Measurements from ENCODE around the gene VPS9D1. TPM values are rescaled to one million over a fixed set of nuclear protein-coding genes. Genes with fewer than 3 reads are reported as not detected.

VPS9D1 gene
- total and polyA plus RNA-seq, 7 donors, result 3.8 to 19.2 (median 5.3) TPM

GRCh38 chr16:89738538-89739317 is 18.0 kb upstream of the VPS9D1 start:
- no peaks in the 10 kb centered on the region for H3K9me3 ChIP-seq
- WGBS, 2 donors, result 80 to 87% methylated on average over 20 of the region's 20 CpGs
- no peaks in the 10 kb centered on the region for H3K27me3 ChIP-seq
- H3K4me1 ChIP-seq, result no peaks in the 10 kb centered on the region
- no peak overlapping the region for H3K27ac ChIP-seq
- DNase-seq, result no peak
- H3K4me3 ChIP-seq, result no peak overlapping the region
- TF ChIP-seq POLR2A (IDR thresholded peaks at IDR 0.05), result no peak
- TF ChIP-seq, protein P1, sequence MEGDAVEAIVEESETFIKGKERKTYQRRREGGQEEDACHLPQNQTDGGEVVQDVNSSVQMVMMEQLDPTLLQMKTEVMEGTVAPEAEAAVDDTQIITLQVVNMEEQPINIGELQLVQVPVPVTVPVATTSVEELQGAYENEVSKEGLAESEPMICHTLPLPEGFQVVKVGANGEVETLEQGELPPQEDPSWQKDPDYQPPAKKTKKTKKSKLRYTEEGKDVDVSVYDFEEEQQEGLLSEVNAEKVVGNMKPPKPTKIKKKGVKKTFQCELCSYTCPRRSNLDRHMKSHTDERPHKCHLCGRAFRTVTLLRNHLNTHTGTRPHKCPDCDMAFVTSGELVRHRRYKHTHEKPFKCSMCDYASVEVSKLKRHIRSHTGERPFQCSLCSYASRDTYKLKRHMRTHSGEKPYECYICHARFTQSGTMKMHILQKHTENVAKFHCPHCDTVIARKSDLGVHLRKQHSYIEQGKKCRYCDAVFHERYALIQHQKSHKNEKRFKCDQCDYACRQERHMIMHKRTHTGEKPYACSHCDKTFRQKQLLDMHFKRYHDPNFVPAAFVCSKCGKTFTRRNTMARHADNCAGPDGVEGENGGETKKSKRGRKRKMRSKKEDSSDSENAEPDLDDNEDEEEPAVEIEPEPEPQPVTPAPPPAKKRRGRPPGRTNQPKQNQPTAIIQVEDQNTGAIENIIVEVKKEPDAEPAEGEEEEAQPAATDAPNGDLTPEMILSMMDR (IDR thresholded peaks at IDR 0.05), result no peak
- no peak for TF ChIP-seq POLR2AphosphoS5 (IDR thresholded peaks at IDR 0.05)
- no peak for TF ChIP-seq EP300 (IDR thresholded peaks at IDR 0.05)
- intact Hi-C loops (cut with DNase I), result no loop called here
- H3K36me3 ChIP-seq, result peaks cover 28 to 68% (median 56%) of the 10 kb centered on the region in 4 donors

GRCh38 chr16:89738072-89738377 is 17.3 kb upstream of the VPS9D1 start:
- no peak overlapping the region for H3K27ac ChIP-seq
- no peaks in the 10 kb centered on the region for H3K4me1 ChIP-seq
- H3K27me3 ChIP-seq, result no peaks in the 10 kb centered on the region
- WGBS, 2 donors, result 92 to 93% methylated on average over 14 of the region's 14 CpGs
- H3K36me3 ChIP-seq, result peaks cover 35 to 75% (median 63%) of the 10 kb centered on the region in 4 donors
- no peaks in the 10 kb centered on the region for H3K9me3 ChIP-seq
- no peak for DNase-seq
- intact Hi-C loops (cut with DNase I), result no loop called here
- no peak overlapping the region for H3K4me3 ChIP-seq
- TF ChIP-seq EP300 (IDR thresholded peaks at IDR 0.05), result no peak
- TF ChIP-seq POLR2AphosphoS5 (IDR thresholded peaks at IDR 0.05), result no peak

DNA sequence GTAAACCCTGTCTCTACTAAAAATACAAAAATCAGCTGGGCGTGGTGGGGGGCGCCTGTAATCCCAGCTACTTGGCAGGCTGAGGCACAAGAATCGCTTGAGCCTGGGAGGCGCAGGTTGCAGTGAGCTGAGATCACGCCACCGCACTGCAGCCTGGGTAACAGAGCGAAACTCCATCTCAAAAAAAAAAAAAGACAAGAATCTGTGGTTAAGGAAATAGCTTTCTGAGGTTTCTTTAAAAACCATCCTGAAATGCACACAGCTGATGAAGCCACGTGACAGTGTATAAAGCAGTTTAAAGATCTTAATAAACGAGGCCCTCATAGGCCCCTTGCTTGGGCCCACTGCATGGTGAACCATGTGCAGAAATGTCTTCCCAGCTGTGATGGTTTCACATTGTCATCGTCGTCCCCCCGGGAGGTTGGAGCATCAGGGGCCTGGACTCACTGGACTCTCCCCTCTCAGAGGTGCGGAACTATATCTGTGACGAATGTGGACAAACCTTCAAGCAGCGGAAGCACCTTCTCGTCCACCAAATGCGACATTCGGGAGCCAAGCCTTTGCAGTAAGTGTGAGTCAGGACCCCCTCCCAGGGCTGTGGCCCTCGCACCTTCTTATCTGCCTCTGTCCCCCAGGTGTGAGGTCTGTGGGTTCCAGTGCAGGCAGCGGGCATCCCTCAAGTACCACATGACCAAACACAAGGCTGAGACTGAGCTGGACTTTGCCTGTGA is 16.8 kb upstream of the VPS9D1 start:
- WGBS, 2 donors, result 79 to 89% methylated on average over 20 of the region's 20 CpGs
- no peaks in the 10 kb centered on the region for H3K27me3 ChIP-seq
- H3K27ac ChIP-seq, result no peak overlapping the region
- TF ChIP-seq, protein P1 (IDR thresholded peaks at IDR 0.05), result no peak
- TF ChIP-seq POLR2AphosphoS5 (IDR thresholded peaks at IDR 0.05), result no peak
- TF ChIP-seq EP300 (IDR thresholded peaks at IDR 0.05), result no peak
- no peak for TF ChIP-seq POLR2A (IDR thresholded peaks at IDR 0.05)
- DNase-seq, result no peak
- no peaks in the 10 kb centered on the region for H3K9me3 ChIP-seq
- intact Hi-C loops (cut with DNase I), result no loop called here
- H3K36me3 ChIP-seq, result peaks cover 35 to 80% (median 67%) of the 10 kb centered on the region in 4 donors
- no peak overlapping the region for H3K4me3 ChIP-seq
- H3K4me1 ChIP-seq, result no peaks in the 10 kb centered on the region

DNA sequence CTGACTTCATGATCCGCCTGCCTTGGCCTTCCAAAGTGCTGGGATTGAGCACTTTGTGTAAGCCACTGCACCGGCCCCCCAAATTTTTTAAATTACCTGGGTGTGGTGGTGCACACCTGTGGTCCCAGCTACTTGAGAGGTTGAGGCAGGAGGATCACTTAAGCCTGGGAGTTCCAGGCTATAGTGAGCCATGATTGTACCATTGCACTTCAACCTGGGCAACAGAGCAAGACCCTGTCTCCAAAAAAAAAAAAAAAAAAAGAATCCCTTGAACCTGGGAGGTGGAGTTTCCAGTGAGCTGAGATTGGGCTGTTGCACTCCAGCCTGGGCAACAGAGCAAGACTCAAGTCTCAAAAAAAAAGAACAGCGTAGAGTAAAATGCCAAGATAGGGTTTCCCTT is 15.9 kb upstream of the VPS9D1 start:
- peaks cover 35 to 90% (median 73%) of the 10 kb centered on the region in 4 donors for H3K36me3 ChIP-seq
- DNase-seq, result no peak
- H3K9me3 ChIP-seq, result no peaks in the 10 kb centered on the region
- TF ChIP-seq EP300 (IDR thresholded peaks at IDR 0.05) (no peak), POLR2AphosphoS5 (IDR thresholded peaks at IDR 0.05) (no peak), POLR2A (IDR thresholded peaks at IDR 0.05) (no peak)
- TF ChIP-seq, protein P1 (IDR thresholded peaks at IDR 0.05), result no peak
- intact Hi-C loops (cut with DNase I), result no loop called here
- H3K27ac ChIP-seq, result no peak overlapping the region
- no peak overlapping the region for H3K4me3 ChIP-seq
- no peaks in the 10 kb centered on the region for H3K4me1 ChIP-seq
- WGBS, 2 donors, result 95 to 98% methylated on average over 3 of the region's 3 CpGs
- H3K27me3 ChIP-seq, result no peaks in the 10 kb centered on the region

- no peaks in the 10 kb centered on the region for H3K9me3 ChIP-seq
- WGBS, 2 donors, result 92 to 93% methylated on average over 21 of the region's 21 CpGs
- TF ChIP-seq POLR2A (IDR thresholded peaks at IDR 0.05) (no peak), POLR2AphosphoS5 (IDR thresholded peaks at IDR 0.05) (no peak), EP300 (IDR thresholded peaks at IDR 0.05) (no peak)
- H3K27me3 ChIP-seq, result no peaks in the 10 kb centered on the region
- H3K36me3 ChIP-seq, result peaks cover 55 to 100% (median 84%) of the 10 kb centered on the region in 4 donors
- H3K4me1 ChIP-seq, result no peaks in the 10 kb centered on the region
- DNase-seq, result no peak
- H3K4me3 ChIP-seq, result no peak overlapping the region
- no peak overlapping the region for H3K27ac ChIP-seq
- intact Hi-C loops (cut with DNase I), result no loop called here
Observed at GRCh38 chr16:89733792-89734191, 13.1 kb upstream of the VPS9D1 start.
